ENCODE measurements around the gene IGDCC3. TPM values are rescaled to one million over a fixed set of nuclear protein-coding genes. Genes with fewer than 3 reads are reported as not detected.
A peak's percentile ranks its signal among the peaks of the same experiment; 100 is the strongest.

The IGDCC3 gene
- total RNA-seq, 1 donor from 2014 or later, result not detected

GRCh38 chr15:65376767-65377104, 1.1 kb downstream of the IGDCC3 start:
- Mint-ChIP-seq H3K27ac (no peak overlapping the region), H3K36me3 (ENCODE audit: low read depth) (no peaks in the 10 kb centered on the region), H3K27me3 (peaks cover 71% of the 10 kb centered on the region), H3K4me1 (peaks cover 9% of the 10 kb centered on the region), H3K9me3 (no peaks in the 10 kb centered on the region), H3K4me3 (peak overlapping the region; percentile 66)
- peak; percentile 63 for DNase-seq
- intact Hi-C loops (cut with micrococcal nuclease), result no loop called here

GRCh38 chr15:65375871-65376607, 1.8 kb downstream of the IGDCC3 start:
- no peak overlapping the region for H3K4me3 Mint-ChIP-seq
- H3K27ac Mint-ChIP-seq, result no peak overlapping the region
- no peak for DNase-seq
- H3K36me3 Mint-ChIP-seq (ENCODE audit: low read depth), result no peaks in the 10 kb centered on the region
- intact Hi-C loops (cut with micrococcal nuclease), result no loop called here
- peaks cover 9% of the 10 kb centered on the region for H3K4me1 Mint-ChIP-seq
- H3K9me3 Mint-ChIP-seq, result no peaks in the 10 kb centered on the region
- peaks cover 64% of the 10 kb centered on the region for H3K27me3 Mint-ChIP-seq

- Mint-ChIP-seq H3K27ac (no peak overlapping the region), H3K36me3 (ENCODE audit: low read depth) (no peaks in the 10 kb centered on the region), H3K27me3 (peaks cover 56% of the 10 kb centered on the region), H3K4me1 (peaks cover 9% of the 10 kb centered on the region), H3K9me3 (no peaks in the 10 kb centered on the region), H3K4me3 (no peak overlapping the region)
- DNase-seq, result no peak
- intact Hi-C loops (cut with micrococcal nuclease), result no loop called here
Observed at GRCh38 chr15:65374821-65375401, 2.9 kb downstream of the IGDCC3 start.

GRCh38 chr15:65374334-65374733, 3.5 kb downstream of the IGDCC3 start:
- peaks cover 9% of the 10 kb centered on the region for H3K4me1 Mint-ChIP-seq
- intact Hi-C loops (cut with micrococcal nuclease), result no loop called here
- no peak overlapping the region for H3K4me3 Mint-ChIP-seq
- no peak overlapping the region for H3K27ac Mint-ChIP-seq
- no peaks in the 10 kb centered on the region for H3K9me3 Mint-ChIP-seq
- no peak for DNase-seq
- peaks cover 52% of the 10 kb centered on the region for H3K27me3 Mint-ChIP-seq
- no peaks in the 10 kb centered on the region for H3K36me3 Mint-ChIP-seq (ENCODE audit: low read depth)

- Mint-ChIP-seq H3K9me3 (no peaks in the 10 kb centered on the region), H3K4me1 (peaks cover 9% of the 10 kb centered on the region), H3K27me3 (peaks cover 42% of the 10 kb centered on the region), H3K36me3 (ENCODE audit: low read depth) (no peaks in the 10 kb centered on the region), H3K4me3 (no peak overlapping the region), H3K27ac (no peak overlapping the region)
- intact Hi-C loops (cut with micrococcal nuclease), result no loop called here
- no peak for DNase-seq
Observed at GRCh38 chr15:65373163-65373651, 4.6 kb downstream of the IGDCC3 start.

GRCh38 chr15:65372787-65373067, 5.1 kb downstream of the IGDCC3 start:
- peaks cover 9% of the 10 kb centered on the region for H3K4me1 Mint-ChIP-seq
- no peaks in the 10 kb centered on the region for H3K36me3 Mint-ChIP-seq (ENCODE audit: low read depth)
- intact Hi-C loops (cut with micrococcal nuclease), result no loop called here
- H3K4me3 Mint-ChIP-seq, result no peak overlapping the region
- H3K27me3 Mint-ChIP-seq, result peaks cover 42% of the 10 kb centered on the region
- no peak overlapping the region for H3K27ac Mint-ChIP-seq
- DNase-seq, result no peak
- no peaks in the 10 kb centered on the region for H3K9me3 Mint-ChIP-seq

- Mint-ChIP-seq H3K9me3 (no peaks in the 10 kb centered on the region), H3K36me3 (ENCODE audit: low read depth) (no peaks in the 10 kb centered on the region), H3K27ac (no peak overlapping the region), H3K27me3 (peaks cover 41% of the 10 kb centered on the region), H3K4me3 (no peak overlapping the region), H3K4me1 (peaks cover 8% of the 10 kb centered on the region)
- no peak for DNase-seq
- intact Hi-C loops (cut with micrococcal nuclease), result no loop called here
Observed at GRCh38 chr15:65371976-65372786, 5.6 kb downstream of the IGDCC3 start.

GRCh38 chr15:65370885-65371284, 6.9 kb downstream of the IGDCC3 start:
- Mint-ChIP-seq H3K27ac (no peak overlapping the region), H3K36me3 (ENCODE audit: low read depth) (no peaks in the 10 kb centered on the region), H3K27me3 (peaks cover 32% of the 10 kb centered on the region), H3K4me3 (no peak overlapping the region), H3K4me1 (peaks cover 2% of the 10 kb centered on the region), H3K9me3 (no peaks in the 10 kb centered on the region)
- intact Hi-C loops (cut with micrococcal nuclease), result no loop called here
- DNase-seq, result no peak

- Mint-ChIP-seq H3K4me3 (no peak overlapping the region), H3K4me1 (peaks cover 2% of the 10 kb centered on the region), H3K27ac (no peak overlapping the region)
Observed at GRCh38 chr15:65369651-65370050, 8.2 kb downstream of the IGDCC3 start.

GRCh38 chr15:65369212-65369547, 8.6 kb downstream of the IGDCC3 start:
- Mint-ChIP-seq H3K4me3 (no peak overlapping the region), H3K36me3 (ENCODE audit: low read depth) (no peaks in the 10 kb centered on the region), H3K27me3 (peaks cover 18% of the 10 kb centered on the region), H3K9me3 (no peaks in the 10 kb centered on the region), H3K27ac (no peak overlapping the region), H3K4me1 (peaks cover 2% of the 10 kb centered on the region)
- no peak for DNase-seq
- intact Hi-C loops (cut with micrococcal nuclease), result no loop called here

More at GRCh38 chr15:65369651-65370050, 8.2 kb downstream of the IGDCC3 start:
- Mint-ChIP-seq H3K27me3 (peaks cover 20% of the 10 kb centered on the region), H3K9me3 (no peaks in the 10 kb centered on the region), H3K36me3 (ENCODE audit: low read depth) (no peaks in the 10 kb centered on the region)
- DNase-seq, result no peak
- intact Hi-C loops (cut with micrococcal nuclease), result no loop called here

GRCh38 chr15:65368302-65369211, 9.2 kb downstream of the IGDCC3 start:
- no peaks in the 10 kb centered on the region for H3K36me3 Mint-ChIP-seq (ENCODE audit: low read depth)
- no peak overlapping the region for H3K4me3 Mint-ChIP-seq
- no peaks in the 10 kb centered on the region for H3K9me3 Mint-ChIP-seq
- H3K4me1 Mint-ChIP-seq, result peaks cover 2% of the 10 kb centered on the region
- H3K27me3 Mint-ChIP-seq, result peaks cover 14% of the 10 kb centered on the region
- DNase-seq, result no peak
- intact Hi-C loops (cut with micrococcal nuclease), result no loop called here
- no peak overlapping the region for H3K27ac Mint-ChIP-seq

GRCh38 chr15:65366122-65366892, 11.5 kb downstream of the IGDCC3 start:
- H3K27ac Mint-ChIP-seq, result no peak overlapping the region
- H3K4me3 Mint-ChIP-seq, result no peak overlapping the region
- H3K4me1 Mint-ChIP-seq, result peaks cover 3% of the 10 kb centered on the region
- no peak for DNase-seq
- intact Hi-C loops (cut with micrococcal nuclease), result no loop called here
- no peaks in the 10 kb centered on the region for H3K9me3 Mint-ChIP-seq
- no peaks in the 10 kb centered on the region for H3K36me3 Mint-ChIP-seq (ENCODE audit: low read depth)
- peaks cover 18% of the 10 kb centered on the region for H3K27me3 Mint-ChIP-seq

- Mint-ChIP-seq H3K4me3 (no peak overlapping the region), H3K27me3 (peaks cover 21% of the 10 kb centered on the region), H3K27ac (no peak overlapping the region), H3K4me1 (peaks cover 3% of the 10 kb centered on the region), H3K36me3 (ENCODE audit: low read depth) (no peaks in the 10 kb centered on the region), H3K9me3 (no peaks in the 10 kb centered on the region)
- DNase-seq, result no peak
- intact Hi-C loops (cut with micrococcal nuclease), result no loop called here
Observed at GRCh38 chr15:65365229-65365628, 12.6 kb downstream of the IGDCC3 start.

Measured in activated CD4-positive, alpha-beta T cell treated with anti-CD3 and anti-CD28 coated beads, Interleukin-2, amount 10 ng/mL, durations not matched to agents 24 days and 14 days (primary cell).